Epidermal melanocyte (primary cell): ENCODE measurements around the gene KCNK10.

Experiments used
- DNase-seq: peaks from one replicate; pipeline ENCODE4 v3.0.0; 2011; ENCODE audit warnings: low spot score; ENCODE audit not compliant: insufficient read length

The KCNK10 gene

GRCh38 chr14:88321692-88322503 is 1.2 kb downstream of the KCNK10 start:
- DNase-seq, result no peak

GRCh38 chr14:88318406-88318805 is 4.7 kb downstream of the KCNK10 start:
- no peak for DNase-seq

GRCh38 chr14:88316521-88316920 is 6.5 kb downstream of the KCNK10 start:
- no peak for DNase-seq

- no peak for DNase-seq
Measured at GRCh38 chr14:88312257-88312656, 10.8 kb downstream of the KCNK10 start.

- DNase-seq, result no peak
Measured at GRCh38 chr14:88311780-88312179, 11.3 kb downstream of the KCNK10 start.

- no peak for DNase-seq
Measured at GRCh38 chr14:88310449-88310848, 12.6 kb downstream of the KCNK10 start.

- DNase-seq, result no peak
Measured at GRCh38 chr14:88310021-88310420, 13.0 kb downstream of the KCNK10 start.

- DNase-seq, result no peak
Measured at GRCh38 chr14:88305528-88306322, 17.3 kb downstream of the KCNK10 start.

GRCh38 chr14:88303041-88303440 is 20.0 kb downstream of the KCNK10 start:
- DNase-seq, result no peak

- DNase-seq, result no peak
Measured at GRCh38 chr14:88301381-88301780, 21.7 kb downstream of the KCNK10 start.

GRCh38 chr14:88300817-88301216 is 22.3 kb downstream of the KCNK10 start:
- DNase-seq, result no peak

- no peak for DNase-seq
Measured at GRCh38 chr14:88299865-88300530, 23.1 kb downstream of the KCNK10 start.

GRCh38 chr14:88297306-88297705 is 25.8 kb downstream of the KCNK10 start:
- no peak for DNase-seq

- no peak for DNase-seq
Measured at GRCh38 chr14:88296351-88296750, 26.7 kb downstream of the KCNK10 start.

- DNase-seq, result no peak
Measured at GRCh38 chr14:88289996-88290395, 33.1 kb downstream of the KCNK10 start.

- DNase-seq, result no peak
Measured at GRCh38 chr14:88289234-88289633, 33.8 kb downstream of the KCNK10 start.

GRCh38 chr14:88286309-88286708 is 36.8 kb downstream of the KCNK10 start:
- DNase-seq, result no peak

- DNase-seq, result no peak
Measured at GRCh38 chr14:88281447-88281846, 41.6 kb downstream of the KCNK10 start.

GRCh38 chr14:88276923-88277596 is 46.0 kb downstream of the KCNK10 start:
- no peak for DNase-seq

GRCh38 chr14:88272390-88273269 is 50.4 kb downstream of the KCNK10 start:
- no peak for DNase-seq

- DNase-seq, result no peak
Measured at GRCh38 chr14:88271205-88271604, 51.9 kb downstream of the KCNK10 start.
